Trophoblast cell (in vitro differentiated cells and primary cell): ENCODE results near the gene PPRC1.

Experiments used
- DNase-seq, 2 donors: peaks; one replicate each; pipeline ENCODE4 v3.0.0-alpha.2; 2016
- H2AFZ ChIP-seq: 2 replicates; pipeline ENCODE4 v1.6.1; 2013; ENCODE audit warnings: low read length, moderate library complexity, mild to moderate bottlenecking; ENCODE audit not compliant: insufficient read depth, poor library complexity
- H2AK5ac ChIP-seq: 2 replicates; pipeline ENCODE4 v1.6.1; 2013; ENCODE audit warnings: mild to moderate bottlenecking, low read length
- H2BK120ac ChIP-seq: 2 replicates; pipeline ENCODE4 v1.6.1; 2013; ENCODE audit warnings: low read length, mild to moderate bottlenecking, moderate library complexity; ENCODE audit not compliant: insufficient read depth, poor library complexity
- H2BK12ac ChIP-seq: 2 replicates; pipeline ENCODE4 v1.6.1; 2013; ENCODE audit warnings: mild to moderate bottlenecking, low read length, moderate library complexity
- H2BK5ac ChIP-seq: 2 replicates; pipeline ENCODE4 v1.6.1; 2013; ENCODE audit warnings: low read length, low read depth, moderate library complexity, mild to moderate bottlenecking; ENCODE audit not compliant: poor library complexity
- H3K14ac ChIP-seq: 2 replicates; pipeline ENCODE4 v1.6.1; 2013; ENCODE audit warnings: mild to moderate bottlenecking, low read length
- H3K18ac ChIP-seq: 2 replicates; pipeline ENCODE4 v1.6.1; 2013; ENCODE audit warnings: mild to moderate bottlenecking, low read length
- H3K23ac ChIP-seq: 2 replicates; pipeline ENCODE4 v1.6.1; 2013; ENCODE audit warnings: low read length
- H3K27ac ChIP-seq: 2 replicates; pipeline ENCODE4 v1.5.1; 2013; ENCODE audit warnings: low read depth, mild to moderate bottlenecking, inconsistent platforms, low read length, moderate library complexity
- H3K27me3 ChIP-seq: 2 replicates; pipeline ENCODE4 v1.6.1; 2013; ENCODE audit warnings: inconsistent platforms, mild to moderate bottlenecking, low read length, moderate library complexity; ENCODE audit not compliant: insufficient read depth
- H3K36me3 ChIP-seq, 2 experiments: 1 replicate in 1 of 2; 2 replicates in 1 of 2; pipeline ENCODE4 v1.6.1; 2013; ENCODE audit warnings: low read length in 2 of 2, mild to moderate bottlenecking in 2 of 2, moderate library complexity in 1 of 2; ENCODE audit not compliant: insufficient read depth in 2 of 2, control insufficient read depth in 1 of 2
- H3K4ac ChIP-seq: 2 replicates; pipeline ENCODE4 v1.6.1; 2013; ENCODE audit warnings: low read depth, mild to moderate bottlenecking, low read length, moderate library complexity
- H3K4me1 ChIP-seq, 2 experiments: 1 replicate in 1 of 2; 2 replicates in 1 of 2; pipeline ENCODE4 v1.6.1; 2013; ENCODE audit warnings: low read length in 2 of 2, mild to moderate bottlenecking in 2 of 2, moderate library complexity in 1 of 2; ENCODE audit not compliant: insufficient read depth in 2 of 2, control insufficient read depth in 1 of 2
- H3K4me2 ChIP-seq: 2 replicates; pipeline ENCODE4 v1.6.1; 2013; ENCODE audit warnings: inconsistent platforms, mild to moderate bottlenecking, low read length, moderate library complexity
- H3K4me3 ChIP-seq: 2 replicates; pipeline ENCODE4 v1.5.1; 2013; ENCODE audit warnings: mild to moderate bottlenecking, low read depth, low read length, inconsistent platforms
- H3K79me1 ChIP-seq: one replicate; pipeline ENCODE4 v1.6.1; 2013; ENCODE audit warnings: low read length
- H3K79me2 ChIP-seq: 2 replicates; pipeline ENCODE4 v1.6.1; 2013; ENCODE audit warnings: low read length, mild to moderate bottlenecking; ENCODE audit not compliant: control insufficient read depth, insufficient read depth, poor library complexity
- H3K9ac ChIP-seq: 2 replicates; pipeline ENCODE4 v1.6.1; 2013; ENCODE audit warnings: mild to moderate bottlenecking, low read length
- H3K9me3 ChIP-seq: 2 replicates; pipeline ENCODE4 v1.6.1; 2013; ENCODE audit warnings: low read depth, mild to moderate bottlenecking, control low read depth, inconsistent platforms, low read length; ENCODE audit not compliant: insufficient read depth
- H4K12ac ChIP-seq: 2 replicates; pipeline ENCODE4 v1.6.1; 2013; ENCODE audit warnings: low read depth, mild to moderate bottlenecking, low read length, moderate library complexity
- H4K8ac ChIP-seq: 2 replicates; pipeline ENCODE4 v1.6.1; 2013; ENCODE audit warnings: low read depth, mild to moderate bottlenecking, low read length, moderate library complexity
- H4K91ac ChIP-seq: one replicate; pipeline ENCODE4 v1.6.1; 2013; ENCODE audit warnings: low read depth, mild to moderate bottlenecking, low read length, moderate library complexity
- WGBS: extraction: QIAGEN DNeasy Blood & Tissue Kit; methylation state at CpG from one replicate; pipeline ENCODE4 v1.1.7; 2013; ENCODE audit warnings: missing lambda C conversion rate; ENCODE audit not compliant: insufficient read length, insufficient coverage; ENCODE audit errors: extremely low coverage; 5-methylcytosine and 5-hydroxymethylcytosine counted together

The PPRC1 gene

DNA sequence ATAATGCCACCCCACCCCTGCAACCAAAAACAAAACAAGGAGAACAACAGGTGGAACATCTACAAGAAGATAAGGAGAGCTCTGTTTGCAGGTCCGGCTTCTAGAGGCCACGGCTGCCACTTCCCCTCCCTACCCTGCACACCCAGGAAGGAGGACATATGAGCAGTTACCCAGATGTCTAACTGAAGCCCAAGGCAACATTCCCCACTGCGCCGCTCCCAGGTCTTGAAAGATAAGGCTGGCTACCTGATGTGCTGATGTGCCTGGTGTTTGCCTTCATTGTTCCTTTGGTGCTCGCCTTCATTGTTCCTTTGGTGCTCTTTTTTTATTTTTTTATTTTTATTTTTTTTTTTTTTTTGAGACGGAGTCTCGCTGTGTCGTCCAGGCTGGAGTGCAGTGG, 46.6 kb upstream of the PPRC1 start:
- Histone ChIP-seq H3K23ac (no peak overlapping the region), H3K79me2 (no peaks in the 10 kb centered on the region)

DNA sequence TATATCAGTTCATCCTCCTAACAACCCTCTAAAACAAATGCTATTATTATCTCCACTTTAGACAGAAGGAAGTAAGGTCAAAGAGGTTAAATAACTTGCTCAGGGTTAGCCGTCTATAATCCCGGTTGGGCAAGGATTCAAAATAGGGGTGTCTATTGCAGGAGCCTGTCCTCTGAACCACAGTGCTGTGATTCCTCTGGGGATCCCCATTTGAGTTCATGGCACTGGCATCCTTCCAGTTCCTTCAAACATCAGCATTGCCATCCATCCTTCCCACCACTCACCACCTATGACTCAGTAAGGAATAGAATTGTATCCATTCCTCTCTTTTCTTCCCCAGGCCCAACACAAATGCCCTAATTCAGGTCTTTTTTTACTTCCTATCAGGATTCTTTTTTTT, 42.1 kb upstream of the PPRC1 start:
- Histone ChIP-seq H3K18ac (no peak overlapping the region), H3K23ac (no peak overlapping the region), H2BK120ac (no peak overlapping the region), H3K36me3 (peaks cover 0 to 2% of the 10 kb centered on the region in 2 experiments), H3K4me2 (no peak overlapping the region), H3K4me1 (no peaks in the 10 kb centered on the region), H3K9me3 (no peaks in the 10 kb centered on the region), H3K9ac (no peak overlapping the region), H3K4ac (no peak overlapping the region), H4K12ac (no peak overlapping the region), H2AFZ (no peak overlapping the region), H4K8ac (no peak overlapping the region), H4K91ac (no peak overlapping the region), H2BK5ac (no peak overlapping the region), H2AK5ac (no peak overlapping the region), H3K27me3 (no peaks in the 10 kb centered on the region), H3K14ac (no peak overlapping the region), H3K79me2 (no peaks in the 10 kb centered on the region), H3K27ac (no peak overlapping the region), H2BK12ac (no peak overlapping the region), H3K79me1 (no peaks in the 10 kb centered on the region), H3K4me3 (no peak overlapping the region)
- DNase-seq = no peak
- no CpG with 5 or more reads among the region's 2 CpGs for WGBS

More for the DNA sequence above, 46.6 kb upstream of the PPRC1 start:
- Histone ChIP-seq H2BK12ac (no peak overlapping the region), H3K4ac (no peak overlapping the region), H3K4me2 (no peak overlapping the region), H3K36me3 (no peaks in the 10 kb centered on the region), H2AK5ac (no peak overlapping the region), H4K91ac (no peak overlapping the region), H2AFZ (no peak overlapping the region), H3K9ac (no peak overlapping the region), H3K27ac (no peak overlapping the region), H3K79me1 (no peaks in the 10 kb centered on the region), H3K18ac (no peak overlapping the region), H3K9me3 (no peaks in the 10 kb centered on the region), H3K27me3 (no peaks in the 10 kb centered on the region), H3K4me1 (no peaks in the 10 kb centered on the region), H2BK120ac (no peak overlapping the region), H2BK5ac (no peak overlapping the region), H4K12ac (no peak overlapping the region), H3K14ac (no peak overlapping the region), H3K4me3 (no peak overlapping the region), H4K8ac (no peak overlapping the region)
- WGBS = no CpG with 5 or more reads among the region's 8 CpGs
- peak; percentile 70 to 71 for DNase-seq

DNA sequence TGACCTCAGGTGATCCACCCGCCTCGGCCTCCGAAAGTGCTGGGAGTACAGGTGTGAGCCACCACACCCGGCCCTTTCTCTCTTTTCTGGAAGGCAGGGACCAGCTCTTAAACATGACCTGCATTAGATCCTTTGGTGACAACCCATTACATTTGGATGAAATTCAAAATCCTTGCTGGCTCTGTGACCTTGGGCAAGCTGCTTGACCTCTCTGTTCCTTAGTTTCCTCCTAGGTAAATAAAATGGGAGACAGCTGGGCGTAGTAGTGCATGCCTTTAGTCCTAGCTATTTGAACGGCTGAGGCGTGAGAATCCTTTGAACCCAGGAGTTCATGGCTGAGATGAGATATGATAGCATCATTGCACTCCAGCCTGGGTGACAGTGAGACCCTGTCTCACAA, 36.4 kb upstream of the PPRC1 start:
- H3K9me3 ChIP-seq = no peaks in the 10 kb centered on the region
- no peak overlapping the region for H3K9ac ChIP-seq
- H4K91ac ChIP-seq = no peak overlapping the region
- H3K4me3 ChIP-seq = no peak overlapping the region
- H3K27ac ChIP-seq = no peak overlapping the region
- no peak overlapping the region for H3K23ac ChIP-seq
- no peak overlapping the region for H4K8ac ChIP-seq
- no CpG with 5 or more reads among the region's 7 CpGs for WGBS
- no peaks in the 10 kb centered on the region for H3K79me1 ChIP-seq
- H3K27me3 ChIP-seq = no peaks in the 10 kb centered on the region
- no peaks in the 10 kb centered on the region for H3K79me2 ChIP-seq
- no peak overlapping the region for H4K12ac ChIP-seq
- no peak overlapping the region for H2BK12ac ChIP-seq
- H3K36me3 ChIP-seq = peaks cover 2 to 4% of the 10 kb centered on the region in 2 experiments
- no peak overlapping the region for H3K4ac ChIP-seq
- no peak overlapping the region for H3K4me2 ChIP-seq
- no peak overlapping the region for H3K18ac ChIP-seq
- H2AFZ ChIP-seq = no peak overlapping the region
- no peak for DNase-seq
- H3K4me1 ChIP-seq = no peaks in the 10 kb centered on the region
- H3K14ac ChIP-seq = no peak overlapping the region
- no peak overlapping the region for H2BK120ac ChIP-seq
- H2BK5ac ChIP-seq = no peak overlapping the region
- H2AK5ac ChIP-seq = no peak overlapping the region

DNA sequence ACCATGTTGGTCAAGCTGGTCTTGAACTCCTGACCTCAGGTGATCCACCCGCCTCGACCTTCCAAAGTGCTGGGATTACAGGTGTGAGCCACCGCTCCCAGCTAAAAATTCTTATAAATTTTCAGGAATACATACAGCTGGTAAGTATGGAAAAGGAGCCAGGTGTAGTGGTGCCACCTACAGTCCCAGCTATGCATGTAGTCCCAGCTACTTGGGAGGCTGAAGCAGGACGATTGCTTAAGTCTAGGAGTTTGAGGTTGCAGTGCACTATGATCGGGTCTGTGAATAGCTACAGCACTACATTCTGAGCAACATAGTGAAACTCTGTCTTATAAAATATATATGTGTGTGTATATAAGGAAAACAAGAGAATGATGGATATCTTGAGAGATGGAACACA, 31.7 kb upstream of the PPRC1 start:
- Histone ChIP-seq H3K36me3 (peaks cover 8 to 19% of the 10 kb centered on the region in 2 experiments), H4K12ac (no peak overlapping the region), H3K4ac (no peak overlapping the region), H4K8ac (no peak overlapping the region), H3K14ac (no peak overlapping the region), H3K18ac (no peak overlapping the region), H2AK5ac (no peak overlapping the region), H2BK5ac (no peak overlapping the region), H3K79me1 (no peaks in the 10 kb centered on the region), H3K23ac (no peak overlapping the region), H2BK120ac (no peak overlapping the region), H2AFZ (no peak overlapping the region), H3K4me2 (no peak overlapping the region), H3K4me3 (no peak overlapping the region), H2BK12ac (no peak overlapping the region), H3K79me2 (no peaks in the 10 kb centered on the region), H3K9ac (no peak overlapping the region), H4K91ac (no peak overlapping the region), H3K27me3 (no peaks in the 10 kb centered on the region), H3K9me3 (no peaks in the 10 kb centered on the region), H3K27ac (no peak overlapping the region), H3K4me1 (no peaks in the 10 kb centered on the region)
- DNase-seq = peak in 1 of 2 donors; percentile 31
- WGBS = no CpG with 5 or more reads among the region's 5 CpGs
